Thoracic aorta (tissue), 2 donors: ENCODE measurements around the gene NKAIN2. TPM values are rescaled to one million over a fixed set of nuclear protein-coding genes. Genes with fewer than 3 reads are reported as not detected.

Experiments used
- ATAC-seq: fragments of 150-250 bp; one replicate; pipeline ENCODE4 v1.8.0; 2017; ENCODE audit warnings: low read depth; ENCODE audit not compliant: insufficient number of reproducible peaks, low FRiP score
- DNase-seq: peaks from one replicate; pipeline ENCODE4 v3.0.0-alpha.2; 2020; ENCODE audit warnings: low spot score
- H3K27ac ChIP-seq, 2 donors: fragments of 200-600 bp; sonication (generic); 1 replicate in 1 of 2; 2 replicates in 1 of 2; pipeline ENCODE4 v1.5.1; 2016; ENCODE audit warnings: mild to moderate bottlenecking in 2 of 2, moderate library complexity in 2 of 2
- H3K27me3 ChIP-seq: fragments of 200-600 bp; sonication (generic); replicated peaks from 2 replicates; pipeline ENCODE4 v1.6.0; 2016; ENCODE audit warnings: mild to moderate bottlenecking; ENCODE audit not compliant: insufficient read depth
- H3K36me3 ChIP-seq: fragments of 200-600 bp; sonication (generic); one replicate; pipeline ENCODE4 v1.5.1; 2016
- H3K4me1 ChIP-seq, 2 donors: fragments of 200-600 bp; sonication (generic); 1 replicate in 1 of 2; 2 replicates in 1 of 2; pipeline versions ENCODE4 v1.5.1 to v1.6.0; 2016; ENCODE audit warnings: low read depth in 2 of 2, mild to moderate bottlenecking in 1 of 2; ENCODE audit not compliant: control insufficient read depth in 1 of 2
- H3K4me3 ChIP-seq: fragments of 200-600 bp; sonication (generic); 2 replicates; pipeline ENCODE4 v1.5.1; 2016; ENCODE audit warnings: mild to moderate bottlenecking
- H3K9me3 ChIP-seq: fragments of 200-600 bp; sonication (generic); 2 replicates; pipeline ENCODE4 v1.5.1; 2016
- CTCF ChIP-seq: fragments of 200-600 bp; sonication (generic); IDR thresholded peaks from one replicate; pipeline ENCODE4 v1.5.1; 2019; ENCODE audit warnings: antibody characterized with exemption
- total RNA-seq, 2 donors: library from RNA; depleted of rRNA; stranded (reverse); fragments of >200 nt; gene quantifications; one replicate each; pipeline versions ENCODE4 v1.1.0 to v1.2.3, GENCODE V29; 2016

Gene NKAIN2
- total RNA-seq, 2 donors from 2014 or later, result 0.28 TPM; not detected in 1

- Histone ChIP-seq H3K36me3 (no peaks in the 10 kb centered on the region), H3K4me3 (no peak overlapping the region), H3K9me3 (no peaks in the 10 kb centered on the region), H3K27ac (no peak overlapping the region), H3K27me3 (no peaks in the 10 kb centered on the region), H3K4me1 (no peaks in the 10 kb centered on the region)
- ATAC-seq (no peak), DNase-seq (no peak)
- TF ChIP-seq CTCF, result no peak
These were observed 456.7 kb downstream of the NKAIN2 start for GRCh38 chr6:124260337-124260736.

- H3K4me1 ChIP-seq, result no peaks in the 10 kb centered on the region
- DNase-seq, result no peak
- no peak for TF ChIP-seq CTCF
- no peaks in the 10 kb centered on the region for H3K36me3 ChIP-seq
- no peak overlapping the region for H3K27ac ChIP-seq
- H3K27me3 ChIP-seq, result no peaks in the 10 kb centered on the region
- H3K4me3 ChIP-seq, result no peak overlapping the region
- H3K9me3 ChIP-seq, result no peaks in the 10 kb centered on the region
- no peak for ATAC-seq
These were observed 466.1 kb downstream of the NKAIN2 start for GRCh38 chr6:124269733-124270132.

GRCh38 chr6:124273701-124274100, 470.0 kb downstream of the NKAIN2 start:
- TF ChIP-seq CTCF, result no peak
- Histone ChIP-seq H3K9me3 (no peaks in the 10 kb centered on the region), H3K36me3 (no peaks in the 10 kb centered on the region), H3K4me3 (no peak overlapping the region), H3K4me1 (no peaks in the 10 kb centered on the region), H3K27ac (no peak overlapping the region), H3K27me3 (no peaks in the 10 kb centered on the region)
- ATAC-seq (no peak), DNase-seq (no peak)

- DNase-seq, result no peak
- no peaks in the 10 kb centered on the region for H3K4me1 ChIP-seq
- no peak overlapping the region for H3K27ac ChIP-seq
- H3K36me3 ChIP-seq, result no peaks in the 10 kb centered on the region
- ATAC-seq, result no peak
- H3K9me3 ChIP-seq, result no peaks in the 10 kb centered on the region
- H3K4me3 ChIP-seq, result no peak overlapping the region
- no peaks in the 10 kb centered on the region for H3K27me3 ChIP-seq
- TF ChIP-seq CTCF, result no peak
These were observed 478.9 kb downstream of the NKAIN2 start for GRCh38 chr6:124282541-124282940.

GRCh38 chr6:124283486-124283885, 479.8 kb downstream of the NKAIN2 start:
- no peak for DNase-seq
- no peak for TF ChIP-seq CTCF
- Histone ChIP-seq H3K27me3 (no peaks in the 10 kb centered on the region), H3K27ac (no peak overlapping the region), H3K36me3 (no peaks in the 10 kb centered on the region), H3K4me3 (no peak overlapping the region), H3K4me1 (no peaks in the 10 kb centered on the region), H3K9me3 (no peaks in the 10 kb centered on the region)
- ATAC-seq, result no peak
